Natural killer cell (primary cell): ENCODE data around the gene SFRP2. TPM values are rescaled to one million over a fixed set of nuclear protein-coding genes. Genes with fewer than 3 reads are reported as not detected.

ENCODE experiments used
- ATAC-seq, 3 donors: fragments of 150-1000 bp in 2 of 3; fragments of 200-7000 bp in 1 of 3; cut with Tn5 transposase; 1 replicate in 1 of 3; 2 replicates in 2 of 3; pipeline ENCODE4 v1.10.0; 2021; ENCODE audit warnings: mild to moderate bottlenecking in 2 of 3, moderate library complexity in 2 of 3
- DNase-seq, 2 donors: peaks; one replicate each; pipeline versions ENCODE4 v3.0.0 to v3.0.0-alpha.2; 2013 to 2021; ENCODE audit warnings: mixed read lengths in 1 of 2
- H3K27ac ChIP-seq: one replicate; pipeline ENCODE4 v1.5.1; 2013; ENCODE audit warnings: mild to moderate bottlenecking, low read length
- H3K27me3 ChIP-seq: one replicate; pipeline ENCODE4 v1.6.1; 2013; ENCODE audit warnings: low read length; ENCODE audit not compliant: control insufficient read depth, insufficient read depth
- H3K36me3 ChIP-seq: one replicate; pipeline ENCODE4 v1.6.1; 2013; ENCODE audit warnings: low read length; ENCODE audit not compliant: control insufficient read depth, insufficient read depth
- H3K4me1 ChIP-seq: one replicate; pipeline ENCODE4 v1.6.1; 2013; ENCODE audit warnings: low read length; ENCODE audit not compliant: control insufficient read depth, insufficient read depth
- H3K4me3 ChIP-seq: one replicate; pipeline ENCODE4 v1.5.1; 2013; ENCODE audit warnings: low read length
- H3K9me3 ChIP-seq: one replicate; pipeline ENCODE4 v1.6.1; 2013; ENCODE audit warnings: low read length; ENCODE audit not compliant: control insufficient read depth, insufficient read depth
- H3K27ac Mint-ChIP-seq, 2 donors: one replicate each; pipeline ENCODE4 v1.8.0; 2022; ENCODE audit warnings: mild to moderate bottlenecking in 2 of 2, mixed read lengths in 2 of 2, moderate library complexity in 1 of 2
- H3K27me3 Mint-ChIP-seq, 2 donors: one replicate each; pipeline ENCODE4 v1.8.0; 2022; ENCODE audit warnings: low read depth in 2 of 2, mixed read lengths in 2 of 2
- H3K36me3 Mint-ChIP-seq: one replicate; pipeline ENCODE4 v1.8.0; 2022; ENCODE audit warnings: mixed read lengths
- H3K4me1 Mint-ChIP-seq, 2 donors: one replicate each; pipeline ENCODE4 v1.8.0; 2022; ENCODE audit warnings: mixed read lengths in 2 of 2
- H3K4me3 Mint-ChIP-seq: one replicate; pipeline ENCODE4 v1.8.0; 2022; ENCODE audit warnings: mild to moderate bottlenecking, moderate library complexity, mixed read lengths
- H3K9me3 Mint-ChIP-seq, 2 donors: one replicate each; pipeline ENCODE4 v1.8.0; 2022; ENCODE audit warnings: mixed read lengths in 2 of 2
- WGBS: methylation state at CpG from one replicate; pipeline ENCODE4 v1.1.7; 2013; ENCODE audit warnings: missing lambda C conversion rate; ENCODE audit not compliant: insufficient coverage; 5-methylcytosine and 5-hydroxymethylcytosine counted together
- intact Hi-C: fragments of 100-400 bp; cut with micrococcal nuclease; formaldehyde crosslinking; loops from one replicate; pipeline ENCODE4 v1.14.2; 2022
- total RNA-seq, 4 donors: library from RNA; stranded (reverse); fragments of 120-200 nt in 1 of 4; gene quantifications; one replicate each; pipeline versions ENCODE4 v1.2.3 to v1.2.4, GENCODE V29; 2013 to 2022
- TF ChIP-seq, protein P1 (sequence below): fragments of 200-600 bp; IDR thresholded peaks from one replicate; pipeline ENCODE4 v1.8.0; 2022; ENCODE audit warnings: antibody characterized with exemption

Gene SFRP2, protein sequence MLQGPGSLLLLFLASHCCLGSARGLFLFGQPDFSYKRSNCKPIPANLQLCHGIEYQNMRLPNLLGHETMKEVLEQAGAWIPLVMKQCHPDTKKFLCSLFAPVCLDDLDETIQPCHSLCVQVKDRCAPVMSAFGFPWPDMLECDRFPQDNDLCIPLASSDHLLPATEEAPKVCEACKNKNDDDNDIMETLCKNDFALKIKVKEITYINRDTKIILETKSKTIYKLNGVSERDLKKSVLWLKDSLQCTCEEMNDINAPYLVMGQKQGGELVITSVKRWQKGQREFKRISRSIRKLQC
- not detected for total RNA-seq
- total RNA-seq (2013), result not detected

GRCh38 chr4:153788413-153789276 is at the start of gene SFRP2:
SFRP2 (minus strand) TSS chr4:153789083; CDS start chr4:153788835, 248 bp downstream.
- Mint-ChIP-seq H3K4me3 (no peak within 1 kb of the TSS), H3K27me3 (peaks cover 71 to 80% of the 10 kb centered on the region in 2 donors), H3K9me3 (no peaks in the 10 kb centered on the region), H3K27ac (no peak within 1 kb of the TSS), H3K36me3 (no peaks in the 10 kb centered on the region), H3K4me1 (peaks cover 9 to 25% of the 10 kb centered on the region in 2 donors)
- no peaks in the 10 kb centered on the region for H3K9me3 ChIP-seq
- H3K36me3 ChIP-seq, result no peaks in the 10 kb centered on the region
- intact Hi-C loops, result loop anchor here (10.0 kb wide), 1 partner anchor 1586 kb away; the partner anchor contains the start of gene MAP9
- 3% methylated on average over 72 of the region's 72 CpGs for WGBS
- TF ChIP-seq, protein P1, sequence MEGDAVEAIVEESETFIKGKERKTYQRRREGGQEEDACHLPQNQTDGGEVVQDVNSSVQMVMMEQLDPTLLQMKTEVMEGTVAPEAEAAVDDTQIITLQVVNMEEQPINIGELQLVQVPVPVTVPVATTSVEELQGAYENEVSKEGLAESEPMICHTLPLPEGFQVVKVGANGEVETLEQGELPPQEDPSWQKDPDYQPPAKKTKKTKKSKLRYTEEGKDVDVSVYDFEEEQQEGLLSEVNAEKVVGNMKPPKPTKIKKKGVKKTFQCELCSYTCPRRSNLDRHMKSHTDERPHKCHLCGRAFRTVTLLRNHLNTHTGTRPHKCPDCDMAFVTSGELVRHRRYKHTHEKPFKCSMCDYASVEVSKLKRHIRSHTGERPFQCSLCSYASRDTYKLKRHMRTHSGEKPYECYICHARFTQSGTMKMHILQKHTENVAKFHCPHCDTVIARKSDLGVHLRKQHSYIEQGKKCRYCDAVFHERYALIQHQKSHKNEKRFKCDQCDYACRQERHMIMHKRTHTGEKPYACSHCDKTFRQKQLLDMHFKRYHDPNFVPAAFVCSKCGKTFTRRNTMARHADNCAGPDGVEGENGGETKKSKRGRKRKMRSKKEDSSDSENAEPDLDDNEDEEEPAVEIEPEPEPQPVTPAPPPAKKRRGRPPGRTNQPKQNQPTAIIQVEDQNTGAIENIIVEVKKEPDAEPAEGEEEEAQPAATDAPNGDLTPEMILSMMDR, result no peak
- DNase-seq (peak in 1 of 2 donors; percentile 18), ATAC-seq (no peak)
- H3K27ac ChIP-seq, result no peak within 1 kb of the TSS
- H3K4me3 ChIP-seq, result no peak within 1 kb of the TSS
- H3K4me1 ChIP-seq, result peaks cover 42% of the 10 kb centered on the region
- H3K27me3 ChIP-seq, result peaks cover 54% of the 10 kb centered on the region

DNA sequence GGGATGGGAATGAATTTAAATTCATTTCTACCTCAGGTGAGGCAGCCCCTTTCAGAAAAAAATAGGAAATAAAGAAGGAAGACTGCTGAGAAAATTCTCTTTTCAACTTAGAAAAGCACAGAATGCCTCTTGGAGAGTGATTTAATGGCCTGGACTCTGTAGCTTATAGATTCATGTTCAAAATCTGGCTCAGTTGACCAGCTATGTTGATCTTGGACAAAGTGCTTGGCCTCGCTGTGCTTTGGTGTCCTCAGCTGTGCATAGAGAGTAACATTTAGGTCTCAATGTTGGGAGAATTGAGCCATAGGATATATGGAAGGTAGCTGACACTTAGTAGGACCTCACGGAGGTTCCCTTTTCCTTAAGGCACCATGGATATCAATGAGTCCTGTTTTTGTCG is 49.7 kb upstream of the SFRP2 start:
- Mint-ChIP-seq H3K4me3 (no peak overlapping the region), H3K27ac (no peak overlapping the region)
- WGBS, result 91% methylated on average over 3 of the region's 3 CpGs

GRCh38 chr4:153834901-153835300 is 46.0 kb upstream of the SFRP2 start:
- H3K27ac Mint-ChIP-seq, result no peak overlapping the region
- H3K27me3 Mint-ChIP-seq, result peaks cover 10 to 11% of the 10 kb centered on the region in 2 donors
- H3K9me3 ChIP-seq, result no peaks in the 10 kb centered on the region
- H3K27ac ChIP-seq, result no peak overlapping the region
- no peaks in the 10 kb centered on the region for H3K36me3 Mint-ChIP-seq
- H3K36me3 ChIP-seq, result no peaks in the 10 kb centered on the region
- ATAC-seq (no peak), DNase-seq (no peak)
- H3K9me3 Mint-ChIP-seq, result no peaks in the 10 kb centered on the region
- H3K4me3 Mint-ChIP-seq, result no peak overlapping the region
- H3K4me1 Mint-ChIP-seq, result no peaks in the 10 kb centered on the region
- H3K27me3 ChIP-seq, result no peaks in the 10 kb centered on the region
- intact Hi-C loops, result no loop called here
- no peaks in the 10 kb centered on the region for H3K4me1 ChIP-seq
- WGBS, result 85% methylated on average over 5 of the region's 5 CpGs
- TF ChIP-seq, protein P1, result no peak
- H3K4me3 ChIP-seq, result no peak overlapping the region

More for the DNA sequence above, 49.7 kb upstream of the SFRP2 start:
- Histone ChIP-seq H3K4me3 (no peak overlapping the region), H3K9me3 (no peaks in the 10 kb centered on the region), H3K4me1 (no peaks in the 10 kb centered on the region), H3K27me3 (no peaks in the 10 kb centered on the region), H3K27ac (no peak overlapping the region), H3K36me3 (no peaks in the 10 kb centered on the region)
- intact Hi-C loops, result no loop called here
- Mint-ChIP-seq H3K4me1 (no peaks in the 10 kb centered on the region), H3K27me3 (peaks cover 0 to under 1% of the 10 kb centered on the region in 2 donors), H3K9me3 (no peaks in the 10 kb centered on the region), H3K36me3 (no peaks in the 10 kb centered on the region)
- TF ChIP-seq, protein P1, result no peak
- DNase-seq (no peak), ATAC-seq (no peak)
